H9 (cell line): ENCODE data around the gene UBR2. TPM values are rescaled to one million over a fixed set of nuclear protein-coding genes. Genes with fewer than 3 reads are reported as not detected.
"Not testable (repeated sequence)": the region's sequence is repeated elsewhere in the genome, so short reads cannot be mapped to it uniquely, and the experiment has no call there.

Experiments
- DNase-seq: peaks from one replicate; pipeline ENCODE4 v3.0.0-alpha.2; 2017
- H2AFZ ChIP-seq: one replicate; pipeline ENCODE4 v1.6.1; 2013; ENCODE audit warnings: mild to moderate bottlenecking, low read length, control low read depth, moderate library complexity
- H2AK5ac ChIP-seq: 2 replicates; pipeline ENCODE4 v1.6.1; 2013; ENCODE audit warnings: low read length, control low read depth, mixed read lengths; ENCODE audit not compliant: insufficient read length
- H2BK120ac ChIP-seq: one replicate; pipeline ENCODE4 v1.6.1; 2013; ENCODE audit warnings: low read depth, mild to moderate bottlenecking, low read length, control low read depth, inconsistent platforms; ENCODE audit not compliant: poor library complexity, severe bottlenecking
- H2BK12ac ChIP-seq: 2 replicates; pipeline ENCODE4 v1.6.1; 2013; ENCODE audit warnings: low read length, control low read depth, mixed read lengths, low read depth; ENCODE audit not compliant: insufficient read length
- H2BK15ac ChIP-seq: 2 replicates; pipeline ENCODE4 v1.6.1; 2013; ENCODE audit warnings: low read depth, low read length, control low read depth
- H2BK20ac ChIP-seq: one replicate; pipeline ENCODE4 v1.6.1; 2013; ENCODE audit warnings: low read depth, mild to moderate bottlenecking, low read length, control low read depth, inconsistent platforms; ENCODE audit not compliant: poor library complexity, severe bottlenecking
- H2BK5ac ChIP-seq: 2 replicates; pipeline ENCODE4 v1.6.1; 2013; ENCODE audit warnings: low read length, control low read depth, mixed read lengths; ENCODE audit not compliant: insufficient read length
- H3K14ac ChIP-seq: 2 replicates; pipeline ENCODE4 v1.6.1; 2013; ENCODE audit warnings: low read length, control low read depth; ENCODE audit not compliant: insufficient read depth
- H3K18ac ChIP-seq: 2 replicates; pipeline ENCODE4 v1.6.1; 2013; ENCODE audit warnings: low read depth, mild to moderate bottlenecking, mixed read lengths, low read length, control low read depth; ENCODE audit not compliant: insufficient read length
- H3K23ac ChIP-seq: 2 replicates; pipeline ENCODE4 v1.6.1; 2013; ENCODE audit warnings: low read length, control low read depth, mixed read lengths, low read depth; ENCODE audit not compliant: insufficient read length
- H3K23me2 ChIP-seq: 2 replicates; pipeline ENCODE4 v1.6.1; 2013; ENCODE audit warnings: low read depth, mild to moderate bottlenecking, mixed read lengths, low read length, control low read depth; ENCODE audit not compliant: insufficient read length, poor library complexity, severe bottlenecking
- H3K27ac ChIP-seq: 2 replicates; pipeline ENCODE4 v1.5.1; 2013; ENCODE audit warnings: low read length, control low read depth, mixed read lengths, low read depth; ENCODE audit not compliant: insufficient read length
- H3K27me3 ChIP-seq: 2 replicates; pipeline ENCODE4 v1.6.1; 2013; ENCODE audit warnings: low read length, control low read depth, inconsistent platforms; ENCODE audit not compliant: insufficient read depth
- H3K4ac ChIP-seq: 2 replicates; pipeline ENCODE4 v1.6.1; 2013; ENCODE audit warnings: low read depth, mild to moderate bottlenecking, control low read depth, inconsistent platforms, low read length, moderate library complexity
- H3K4me1 ChIP-seq: 2 replicates; pipeline ENCODE4 v1.6.1; 2013; ENCODE audit warnings: low read length, control low read depth, inconsistent platforms; ENCODE audit not compliant: insufficient read depth
- H3K4me2 ChIP-seq: 2 replicates; pipeline ENCODE4 v1.6.1; 2013; ENCODE audit warnings: low read length, control low read depth, mixed read lengths; ENCODE audit not compliant: insufficient read length, insufficient read depth
- H3K56ac ChIP-seq: 2 replicates; pipeline ENCODE4 v1.6.1; 2013; ENCODE audit warnings: low read depth, mild to moderate bottlenecking, mixed read lengths, low read length, control low read depth; ENCODE audit not compliant: insufficient read length
- H3K79me1 ChIP-seq: 2 replicates; pipeline ENCODE4 v1.6.1; 2013; ENCODE audit warnings: low read depth, mild to moderate bottlenecking, moderate library complexity, low read length, control low read depth, inconsistent platforms; ENCODE audit not compliant: insufficient read depth, poor library complexity, severe bottlenecking
- H3K79me2 ChIP-seq: 2 replicates; pipeline ENCODE4 v1.6.1; 2013; ENCODE audit warnings: low read length, control low read depth, inconsistent platforms; ENCODE audit not compliant: insufficient read depth
- H3K9ac ChIP-seq: 2 replicates; pipeline ENCODE4 v1.6.1; 2013; ENCODE audit warnings: low read length, control low read depth, mixed read lengths; ENCODE audit not compliant: insufficient read length; ENCODE audit errors: extremely low read depth
- H3K9me3 ChIP-seq: one replicate; pipeline ENCODE4 v1.6.1; 2013; ENCODE audit warnings: low read depth, low read length, inconsistent platforms; ENCODE audit not compliant: control insufficient read depth
- H3T11ph ChIP-seq: one replicate; pipeline ENCODE4 v1.6.1; 2013; ENCODE audit warnings: mild to moderate bottlenecking, low read length, control low read depth, inconsistent platforms
- H4K20me1 ChIP-seq: one replicate; pipeline ENCODE4 v1.6.1; 2013; ENCODE audit not compliant: control insufficient read depth, insufficient read length, insufficient read depth
- H4K5ac ChIP-seq: 2 replicates; pipeline ENCODE4 v1.6.1; 2013; ENCODE audit warnings: low read depth, mild to moderate bottlenecking, mixed read lengths, low read length, control low read depth; ENCODE audit not compliant: insufficient read length
- H4K8ac ChIP-seq: replicated peaks from 2 replicates; pipeline ENCODE4 v1.6.1; 2013; ENCODE audit warnings: low read length, control low read depth, mixed read lengths, low read depth; ENCODE audit not compliant: insufficient read length
- H4K91ac ChIP-seq: 2 replicates; pipeline ENCODE4 v1.6.1; 2013; ENCODE audit warnings: low read depth, mild to moderate bottlenecking, moderate library complexity, mixed read lengths, low read length, control low read depth; ENCODE audit not compliant: insufficient read length
- H3K27ac Mint-ChIP-seq, 3 experiments: 2 replicates in 2 of 3; 3 replicates in 1 of 3; pipeline ENCODE4 v1.8.0; 2020 to 2021; ENCODE audit warnings: mixed read lengths in 3 of 3, mild to moderate bottlenecking in 1 of 3, moderate library complexity in 1 of 3
- H3K27me3 Mint-ChIP-seq: 2 replicates; pipeline ENCODE4 v1.8.0; 2021; ENCODE audit warnings: low read depth, mild to moderate bottlenecking, moderate library complexity, mixed read lengths
- H3K36me3 Mint-ChIP-seq, 3 experiments: 2 replicates in 2 of 3; 3 replicates in 1 of 3; pipeline ENCODE4 v1.8.0; 2020 to 2021; ENCODE audit warnings: low read depth in 3 of 3, mixed read lengths in 3 of 3; ENCODE audit not compliant: insufficient read depth in 1 of 3
- H3K4me1 Mint-ChIP-seq, 2 experiments: 2 replicates each; pipeline ENCODE4 v1.8.0; 2020; ENCODE audit warnings: mixed read lengths in 2 of 2
- H3K4me3 Mint-ChIP-seq, 2 experiments: 2 replicates in 1 of 2; 3 replicates in 1 of 2; pipeline ENCODE4 v1.8.0; 2020 to 2021; ENCODE audit warnings: mild to moderate bottlenecking in 2 of 2, mixed read lengths in 2 of 2, moderate library complexity in 1 of 2
- H3K9me3 Mint-ChIP-seq, 2 experiments: 2 replicates in 1 of 2; 3 replicates in 1 of 2; pipeline ENCODE4 v1.8.0; 2020; ENCODE audit warnings: mild to moderate bottlenecking in 2 of 2, mixed read lengths in 2 of 2, moderate library complexity in 1 of 2
- CTCF ChIP-seq: fragments of 200-600 bp; sonication (generic); conservative IDR thresholded peaks from 3 replicates; pipeline ENCODE4 v1.8.0; 2021; ENCODE audit warnings: antibody characterized with exemption, mild to moderate bottlenecking
- WGBS: extraction: QIAGEN DNeasy Blood & Tissue Kit; methylation state at CpG from one replicate; pipeline ENCODE4 v1.1.7; 2013; ENCODE audit warnings: missing lambda C conversion rate, low lambda C conversion rate, mixed read lengths; ENCODE audit not compliant: insufficient read length; ENCODE audit errors: extremely low coverage; 5-methylcytosine and 5-hydroxymethylcytosine counted together
- total RNA-seq: library from RNA; stranded (reverse); gene quantifications from 2 replicates; pipeline ENCODE4 v1.2.1, GENCODE V29; 2021

UBR2 gene
- total RNA-seq, 1 experiment from 2014 or later: 18.7 TPM

- Histone ChIP-seq H3T11ph (no peak overlapping the region), H2BK15ac (no peak overlapping the region), H3K4me1 (no peaks in the 10 kb centered on the region), H4K8ac (no peak overlapping the region), H3K9ac (no peak overlapping the region), H2BK120ac (no peak overlapping the region), H2AFZ (no peak overlapping the region), H4K91ac (no peak overlapping the region), H3K18ac (no peak overlapping the region), H3K27ac (no peak overlapping the region), H2BK12ac (no peak overlapping the region), H3K23me2 (no peaks in the 10 kb centered on the region), H3K4me2 (no peak overlapping the region), H3K23ac (no peak overlapping the region), H3K27me3 (no peaks in the 10 kb centered on the region), H3K56ac (no peak overlapping the region), H2BK5ac (no peak overlapping the region), H4K20me1 (no peaks in the 10 kb centered on the region), H4K5ac (no peak overlapping the region), H3K4ac (no peak overlapping the region), H3K14ac (no peak overlapping the region), H3K79me2 (no peaks in the 10 kb centered on the region), H2AK5ac (no peak overlapping the region), H3K9me3 (no peaks in the 10 kb centered on the region), H2BK20ac (no peak overlapping the region), H3K79me1 (no peaks in the 10 kb centered on the region)
- Mint-ChIP-seq H3K4me1 (no peaks in the 10 kb centered on the region), H3K27me3 (no peaks in the 10 kb centered on the region), H3K36me3 (peaks cover 1 to 10% (median 8%) of the 10 kb centered on the region in 3 experiments; a peak in 6 of 7 replicates), H3K4me3 (no peak overlapping the region), H3K9me3 (no peaks in the 10 kb centered on the region), H3K27ac (no peak overlapping the region)
- no peak for TF ChIP-seq CTCF
- no peak for DNase-seq
Observed at GRCh38 chr6:42604150-42604549, 40.3 kb downstream of the UBR2 start.

DNA sequence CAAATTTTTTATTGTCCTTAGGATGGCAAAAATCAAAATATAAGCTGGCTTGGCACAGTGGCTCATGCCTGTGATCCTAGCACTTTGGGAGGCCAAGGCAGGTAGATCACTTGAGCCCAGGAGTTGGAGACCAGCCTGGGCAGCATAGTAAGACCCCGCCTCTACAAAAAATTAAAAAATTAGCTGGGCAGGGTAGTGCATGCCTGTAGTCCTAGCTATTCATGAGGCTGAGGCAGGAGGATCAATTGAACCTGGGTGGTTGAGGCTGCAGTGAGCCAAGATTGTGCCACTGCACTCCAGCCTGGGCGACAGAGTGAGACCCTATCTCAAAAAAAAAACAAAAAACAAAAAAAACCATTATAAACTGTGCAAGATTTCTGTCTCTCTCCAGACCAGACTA lies 40.9 kb downstream of the UBR2 start:
- DNase-seq, H3T11ph ChIP-seq, H3K4me1 ChIP-seq, H3K4me1 Mint-ChIP-seq, H2BK12ac ChIP-seq, H3K27me3 Mint-ChIP-seq, H2BK120ac ChIP-seq, H2AK5ac ChIP-seq, H3K27ac ChIP-seq, H2BK20ac ChIP-seq, H3K79me1 ChIP-seq, H3K4me2 ChIP-seq, H2BK5ac ChIP-seq, H2AFZ ChIP-seq, H4K91ac ChIP-seq, H3K79me2 ChIP-seq, H3K27me3 ChIP-seq, H4K8ac ChIP-seq, H3K56ac ChIP-seq, H4K5ac ChIP-seq, H3K23me2 ChIP-seq, H3K9me3 ChIP-seq, H4K20me1 ChIP-seq, H3K23ac ChIP-seq, H3K14ac ChIP-seq, H2BK15ac ChIP-seq, H3K4me3 Mint-ChIP-seq, H3K9ac ChIP-seq, H3K18ac ChIP-seq, H3K9me3 Mint-ChIP-seq, H3K4ac ChIP-seq: not testable (repeated sequence)
- Mint-ChIP-seq H3K36me3 (peaks cover 1 to 11% (median 11%) of the 10 kb centered on the region in 3 experiments; a peak in 6 of 7 replicates), H3K27ac (0 out of 7 replicates have a peak overlapping the region, but pooled peaks of 1 of the 3 experiments have one; percentile 10)
- no CpG with 5 or more reads among the region's 2 CpGs for WGBS
